Activated CD4-positive, alpha-beta T cell treated with anti-CD3 and anti-CD28 coated beads for 36 hours (primary cell): ENCODE data around the gene SYCN. TPM values are rescaled to one million over a fixed set of nuclear protein-coding genes. Genes with fewer than 3 reads are reported as not detected.

ENCODE experiments used
- ATAC-seq: fragments of 200-7000 bp; cut with Tn5 transposase; one replicate; pipeline ENCODE4 v1.10.0; 2021; ENCODE audit warnings: mild to moderate bottlenecking, moderate library complexity
- CTCF ChIA-PET: fragments of 350-600 bp; sonication (Branson Sonifier 250); formaldehyde crosslinking; loops from one replicate; lab custom pipeline; 2021; ENCODE audit warnings: antibody characterized with exemption; lab: Charles Lee
- POLR2A ChIA-PET: fragments of 350-600 bp; sonication (Branson Sonifier 250); formaldehyde crosslinking; loops from one replicate; lab custom pipeline; 2021; ENCODE audit warnings: antibody characterized with exemption, inconsistent platforms; lab: Charles Lee
- DNase-seq: peaks from one replicate; pipeline ENCODE4 v3.0.0-alpha.2; 2020
- H3K27ac Mint-ChIP-seq: one replicate; pipeline ENCODE4 v1.8.0; 2021; ENCODE audit warnings: mixed read lengths
- H3K27me3 Mint-ChIP-seq: one replicate; pipeline ENCODE4 v1.8.0; 2021; ENCODE audit warnings: mixed read lengths
- H3K36me3 Mint-ChIP-seq: one replicate; pipeline ENCODE4 v1.8.0; 2021; ENCODE audit warnings: low read depth, mixed read lengths
- H3K4me1 Mint-ChIP-seq: one replicate; pipeline ENCODE4 v1.8.0; 2021; ENCODE audit warnings: mixed read lengths
- H3K4me3 Mint-ChIP-seq: one replicate; pipeline ENCODE4 v1.8.0; 2021; ENCODE audit warnings: mild to moderate bottlenecking, moderate library complexity, mixed read lengths
- H3K9me3 Mint-ChIP-seq: one replicate; pipeline ENCODE4 v1.8.0; 2021; ENCODE audit warnings: low read depth, mixed read lengths
- intact Hi-C, 2 experiments: fragments of 100-400 bp; cut with DNase I in 1 of 2; cut with micrococcal nuclease in 1 of 2; formaldehyde crosslinking; loops; one replicate each; pipeline versions ENCODE4 v1.14.2 to v1.15.1; 2022 to 2024; cut with DNase I, micrococcal nuclease
- total RNA-seq, 2 experiments: library from RNA; stranded (reverse); gene quantifications; one replicate each; pipeline ENCODE4 v1.2.3, GENCODE V29; 2021

Gene SYCN
- total RNA-seq, 2 experiments from 2014 or later: not detected

DNA sequence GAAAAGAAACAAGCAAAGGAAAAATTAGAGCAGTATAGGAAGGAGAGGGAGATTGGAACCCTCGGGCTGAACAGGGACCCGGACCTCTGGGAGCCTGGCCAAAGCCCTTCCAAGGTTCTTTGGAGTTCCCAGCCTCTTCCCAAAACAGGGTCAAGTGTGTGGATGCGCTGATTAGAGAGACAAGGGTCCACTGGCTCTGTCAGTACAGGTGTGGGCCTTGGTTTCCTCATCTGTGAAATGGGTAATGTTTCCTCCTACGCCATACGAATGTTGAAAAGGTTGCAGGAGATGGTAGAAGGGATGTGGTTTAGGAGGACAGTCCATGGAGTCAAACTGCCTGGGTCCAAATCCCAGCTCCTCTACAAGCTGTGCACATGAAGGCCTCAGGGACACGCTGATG lies 2.1 kb upstream of the SYCN start:
- Mint-ChIP-seq H3K9me3 (no peaks in the 10 kb centered on the region), H3K4me1 (no peaks in the 10 kb centered on the region), H3K27me3 (peaks cover 24% of the 10 kb centered on the region), H3K36me3 (no peaks in the 10 kb centered on the region), H3K4me3 (no peak overlapping the region), H3K27ac (no peak overlapping the region)
- POLR2A ChIA-PET: no interaction called here
- intact Hi-C loops: no loop called here
- CTCF ChIA-PET: interaction anchor here (0.9 kb wide), 1 partner anchor 121 kb away, joined by 3 read pairs; no protein-coding TSS in a partner anchor
- no peak for DNase-seq
- no peak for ATAC-seq

GRCh38 chr19:39205449-39205764 lies 1.3 kb upstream of the SYCN start:
- CTCF ChIA-PET: interaction anchor here (0.7 to 0.9 kb wide), 2 partner anchors 9 to 122 kb away, joined by 3 read pairs; no protein-coding TSS in a partner anchor
- H3K27ac Mint-ChIP-seq: no peak overlapping the region
- H3K27me3 Mint-ChIP-seq: peaks cover 31% of the 10 kb centered on the region
- H3K36me3 Mint-ChIP-seq: no peaks in the 10 kb centered on the region
- no peaks in the 10 kb centered on the region for H3K4me1 Mint-ChIP-seq
- H3K9me3 Mint-ChIP-seq: no peaks in the 10 kb centered on the region
- POLR2A ChIA-PET: no interaction called here
- ATAC-seq (no peak), DNase-seq (no peak)
- H3K4me3 Mint-ChIP-seq: no peak overlapping the region
- intact Hi-C loops: no loop called here

DNA sequence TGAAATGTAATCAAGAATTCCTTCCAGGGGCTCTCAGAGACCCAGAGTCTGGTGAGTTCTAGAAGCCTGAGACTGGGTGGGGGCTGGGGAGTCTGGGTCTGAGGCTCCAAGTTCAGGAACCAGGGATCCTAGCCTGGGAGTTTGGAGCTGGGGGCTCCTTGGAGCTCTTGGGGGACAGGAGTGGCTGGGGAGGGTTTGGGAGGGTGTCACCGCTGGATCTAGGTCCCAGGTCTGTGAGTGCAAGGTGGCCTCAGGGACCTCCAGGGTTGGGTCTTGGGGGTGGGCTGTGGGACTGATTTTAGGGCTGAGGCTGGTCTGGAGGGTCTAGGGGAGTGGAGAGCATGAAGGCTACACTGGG lies 1.1 kb downstream of the SYCN start:
- ChIA-PET CTCF (no interaction called here), POLR2A (no interaction called here)
- H3K9me3 Mint-ChIP-seq: no peaks in the 10 kb centered on the region

DNA sequence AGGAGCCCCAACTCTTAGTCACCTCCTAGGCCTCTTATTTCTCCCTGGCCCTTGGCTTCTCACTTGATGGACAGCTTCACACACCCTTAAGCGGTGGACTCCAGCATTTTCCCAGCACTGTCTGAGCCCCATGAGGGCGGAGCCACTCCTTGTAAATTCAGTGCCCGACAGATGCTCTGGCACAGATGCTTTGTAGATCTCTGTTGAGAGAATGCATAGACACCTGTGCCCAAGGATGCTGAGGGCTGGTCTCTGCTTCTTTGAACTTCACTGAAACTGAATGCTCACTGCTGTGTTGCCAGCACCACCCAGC lies 3.3 kb downstream of the SYCN start:
- H3K4me3 Mint-ChIP-seq: no peak overlapping the region

More for the DNA sequence above, 1.1 kb downstream of the SYCN start:
- H3K27ac Mint-ChIP-seq: no peak overlapping the region
- intact Hi-C loops: no loop called here
- ATAC-seq (no peak), DNase-seq (no peak)
- H3K36me3 Mint-ChIP-seq: no peaks in the 10 kb centered on the region
- H3K27me3 Mint-ChIP-seq: peaks cover 43% of the 10 kb centered on the region
- no peak overlapping the region for H3K4me3 Mint-ChIP-seq
- H3K4me1 Mint-ChIP-seq: no peaks in the 10 kb centered on the region

DNA sequence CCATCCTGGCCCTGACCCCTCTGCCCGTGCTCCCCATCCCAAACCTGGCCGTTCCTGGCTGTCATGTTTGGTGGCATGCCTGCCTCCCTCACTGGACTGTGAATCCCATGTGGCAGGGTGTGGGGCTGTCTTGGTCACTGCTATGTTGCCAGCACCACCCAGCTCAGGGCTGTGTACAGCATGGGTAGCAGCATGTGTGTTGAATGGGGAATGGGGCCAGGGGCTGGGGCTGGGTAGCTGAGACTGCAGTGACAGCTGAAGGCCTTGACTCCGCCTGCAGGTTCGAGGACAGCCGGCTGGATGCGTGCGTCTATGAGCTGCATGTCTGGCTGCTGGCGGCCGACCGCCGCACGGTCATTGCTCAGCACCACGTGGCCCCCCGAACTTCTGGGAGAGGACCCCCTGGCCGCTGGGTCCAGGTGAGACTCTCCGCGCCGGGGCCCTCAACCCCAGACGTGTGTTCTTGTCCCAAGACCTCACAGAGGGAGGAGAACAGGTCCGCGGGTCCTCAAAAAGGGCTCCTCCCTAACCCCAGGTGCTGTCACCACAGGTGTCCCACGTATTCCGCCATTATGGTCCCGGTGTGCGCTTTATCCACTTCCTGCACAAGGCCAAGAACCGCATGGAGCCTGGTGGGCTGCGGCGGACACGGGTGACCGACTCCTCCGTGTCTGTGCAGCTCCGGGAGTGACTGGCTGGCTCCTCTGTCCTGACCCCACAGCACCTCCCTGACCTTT lies 3.8 kb downstream of the SYCN start:
- Mint-ChIP-seq H3K9me3 (no peaks in the 10 kb centered on the region), H3K36me3 (no peaks in the 10 kb centered on the region), H3K27me3 (peaks cover 61% of the 10 kb centered on the region), H3K4me1 (peaks cover 17% of the 10 kb centered on the region), H3K4me3 (no peak overlapping the region), H3K27ac (no peak overlapping the region)
- CTCF ChIA-PET: interaction anchor here (0.7 kb wide), 1 partner anchor 109 kb away, joined by 3 read pairs; no protein-coding TSS in a partner anchor
- POLR2A ChIA-PET: no interaction called here
- intact Hi-C loops: no loop called here
- ATAC-seq (no peak), DNase-seq (no peak)

More for the DNA sequence above, 3.3 kb downstream of the SYCN start:
- H3K4me1 Mint-ChIP-seq: peaks cover 12% of the 10 kb centered on the region
- POLR2A ChIA-PET: no interaction called here
- H3K27ac Mint-ChIP-seq: no peak overlapping the region
- DNase-seq: no peak
- H3K9me3 Mint-ChIP-seq: no peaks in the 10 kb centered on the region
- H3K27me3 Mint-ChIP-seq: peaks cover 56% of the 10 kb centered on the region
- intact Hi-C loops: no loop called here
- no peaks in the 10 kb centered on the region for H3K36me3 Mint-ChIP-seq
- CTCF ChIA-PET: interaction anchor here (0.7 kb wide), 1 partner anchor 108 kb away, joined by 3 read pairs; no protein-coding TSS in a partner anchor
- ATAC-seq: no peak

DNA sequence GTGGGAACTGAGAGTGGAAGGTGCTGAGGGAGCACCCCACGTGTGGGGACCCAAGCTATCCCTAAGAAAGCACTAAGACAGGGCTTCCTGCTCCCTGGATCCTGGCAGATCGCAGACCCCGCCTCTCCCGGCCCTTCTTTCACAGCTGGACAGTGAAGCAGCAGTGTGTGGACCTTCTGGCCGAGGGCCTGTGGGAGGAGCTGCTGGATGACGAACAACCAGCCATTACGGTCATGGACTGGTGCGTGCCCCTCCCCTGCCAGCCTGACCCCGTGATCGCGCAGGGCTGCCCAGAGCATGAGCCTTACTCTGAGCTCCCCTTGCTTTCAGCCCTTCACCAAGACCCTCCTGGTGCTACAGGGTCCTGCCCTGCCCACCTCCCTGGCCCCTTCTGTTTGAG lies 5.0 kb downstream of the SYCN start:
- Mint-ChIP-seq H3K27me3 (peaks cover 62% of the 10 kb centered on the region), H3K36me3 (no peaks in the 10 kb centered on the region), H3K4me3 (no peak overlapping the region), H3K27ac (no peak overlapping the region), H3K9me3 (no peaks in the 10 kb centered on the region), H3K4me1 (peaks cover 17% of the 10 kb centered on the region)
- intact Hi-C loops: loop anchor here in 1 of 2 experiments (5.0 kb wide), 1 partner anchor 237 kb away; no protein-coding TSS in a partner anchor
- POLR2A ChIA-PET: interaction anchor here (0.6 kb wide), 1 partner anchor 28 kb away, joined by 3 read pairs; no protein-coding TSS in a partner anchor
- no peak for ATAC-seq
- DNase-seq: no peak
- CTCF ChIA-PET: interaction anchor here (1.0 kb wide), 1 partner anchor 102 kb away, joined by 3 read pairs; no protein-coding TSS in a partner anchor

- DNase-seq (peak; percentile 27), ATAC-seq (peak; percentile 19)
- Mint-ChIP-seq H3K27me3 (peaks cover 58% of the 10 kb centered on the region), H3K9me3 (no peaks in the 10 kb centered on the region), H3K36me3 (no peaks in the 10 kb centered on the region), H3K4me3 (no peak overlapping the region), H3K4me1 (peaks cover 17% of the 10 kb centered on the region), H3K27ac (no peak overlapping the region)
- intact Hi-C loops: loop anchor here in 1 of 2 experiments (5.0 kb wide), 1 partner anchor 236 kb away; no protein-coding TSS in a partner anchor
- POLR2A ChIA-PET: no interaction called here
- CTCF ChIA-PET: no interaction called here
Observed at GRCh38 chr19:39197808-39198207, 6.3 kb downstream of the SYCN start.

- H3K4me3 Mint-ChIP-seq: no peak within 1 kb of the TSS
- peak; percentile 30 for ATAC-seq
Observed at GRCh38 chr19:39196860-39197562, 7.1 kb downstream of the SYCN start, which contains the start of gene NCCRP1. Gene NCCRP1 (plus strand): TSS chr19:39196964. CDS start chr19:39196983, 19 bp downstream.

GRCh38 chr19:39196320-39196719 lies 7.7 kb downstream of the SYCN start:
- Mint-ChIP-seq H3K27me3 (peaks cover 51% of the 10 kb centered on the region), H3K27ac (no peak overlapping the region), H3K4me1 (peaks cover 17% of the 10 kb centered on the region), H3K9me3 (no peaks in the 10 kb centered on the region), H3K36me3 (no peaks in the 10 kb centered on the region), H3K4me3 (no peak overlapping the region)
- intact Hi-C loops: loop anchor here in 1 of 2 experiments (5.0 kb wide), 1 partner anchor 234 kb away; no protein-coding TSS in a partner anchor
- ATAC-seq (no peak), DNase-seq (no peak)
- POLR2A ChIA-PET: no interaction called here
- CTCF ChIA-PET: no interaction called here

More at GRCh38 chr19:39196860-39197562, 7.1 kb downstream of the SYCN start, which contains the start of gene NCCRP1:
- intact Hi-C loops: loop anchor here in 1 of 2 experiments (5.0 kb wide), 1 partner anchor 235 kb away; no protein-coding TSS in a partner anchor
- POLR2A ChIA-PET: no interaction called here
- Mint-ChIP-seq H3K4me1 (peaks cover 17% of the 10 kb centered on the region), H3K36me3 (no peaks in the 10 kb centered on the region), H3K27me3 (peaks cover 54% of the 10 kb centered on the region), H3K9me3 (no peaks in the 10 kb centered on the region), H3K27ac (no peak within 1 kb of the TSS)
- CTCF ChIA-PET: interaction anchor here (0.6 kb wide), 1 partner anchor 78 kb away, joined by 3 read pairs; no protein-coding TSS in a partner anchor
- peak; percentile 22 for DNase-seq

- Mint-ChIP-seq H3K4me3 (no peak overlapping the region), H3K36me3 (no peaks in the 10 kb centered on the region), H3K27me3 (peaks cover 47% of the 10 kb centered on the region), H3K9me3 (no peaks in the 10 kb centered on the region), H3K4me1 (peaks cover 17% of the 10 kb centered on the region), H3K27ac (no peak overlapping the region)
- intact Hi-C loops: loop anchor here in 1 of 2 experiments (5.0 kb wide), 1 partner anchor 233 kb away; no protein-coding TSS in a partner anchor
- no peak for ATAC-seq
- DNase-seq: no peak
- ChIA-PET POLR2A (no interaction called here), CTCF (interaction anchor here (0.6 kb wide), 1 partner anchor 250 kb away, joined by 3 read pairs; the partner anchor contains the start of gene SUPT5H)
Observed at GRCh38 chr19:39195755-39196154, 8.3 kb downstream of the SYCN start.

DNA sequence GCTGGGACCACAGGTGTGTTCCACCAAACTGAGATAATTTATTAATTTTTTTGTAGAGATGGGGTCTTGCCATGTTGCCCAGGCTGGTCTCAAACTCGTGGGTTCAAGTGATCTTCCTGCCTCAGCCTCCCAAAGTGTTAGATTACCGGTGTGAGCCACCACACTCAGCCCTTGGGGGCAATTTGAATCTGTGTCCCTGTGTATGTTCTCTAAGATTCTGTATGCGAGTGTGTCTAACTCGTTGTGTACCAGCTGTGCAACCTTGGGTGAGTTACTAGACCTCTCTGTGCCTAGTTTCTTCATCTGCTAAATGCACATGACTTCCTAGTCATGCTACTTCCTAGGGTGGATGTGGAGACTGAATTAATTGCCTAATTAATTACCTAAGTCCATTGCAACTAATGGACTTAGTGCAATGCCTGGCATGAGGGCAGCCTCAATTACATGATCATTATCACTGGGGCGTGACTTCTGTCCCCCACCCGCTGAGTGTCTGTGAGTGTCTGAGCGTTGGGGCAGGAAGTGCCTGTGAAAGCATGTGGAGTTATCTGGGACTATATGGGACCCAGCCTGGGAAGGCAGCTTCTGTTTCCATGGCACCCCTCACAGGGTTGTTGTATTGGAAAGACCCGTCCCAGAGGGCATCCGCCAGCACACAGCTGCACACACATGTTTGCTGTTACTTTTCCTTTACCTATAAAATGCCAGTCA lies 9.1 kb downstream of the SYCN start:
- Mint-ChIP-seq H3K27ac (no peak overlapping the region), H3K36me3 (no peaks in the 10 kb centered on the region), H3K9me3 (no peaks in the 10 kb centered on the region), H3K4me1 (peaks cover 17% of the 10 kb centered on the region), H3K4me3 (no peak overlapping the region), H3K27me3 (peaks cover 45% of the 10 kb centered on the region)
- POLR2A ChIA-PET: no interaction called here
- CTCF ChIA-PET: interaction anchor here (0.6 to 1.2 kb wide), 2 partner anchors 24 to 96 kb away, joined by 3 read pairs; no protein-coding TSS in a partner anchor
- ATAC-seq (no peak), DNase-seq (no peak)
- intact Hi-C loops: loop anchor here in 1 of 2 experiments (5.0 kb wide), 1 partner anchor 233 kb away; no protein-coding TSS in a partner anchor
